Measurements from ENCODE around the gene MCM5. TPM values are rescaled to one million over a fixed set of nuclear protein-coding genes. Genes with fewer than 3 reads are reported as not detected.
"Not testable (repeated sequence)": the region's sequence is repeated elsewhere in the genome, so short reads cannot be mapped to it uniquely, and the experiment has no call there.

The MCM5 gene
- total and polyA plus RNA-seq, 2 of the 13 experiments (the other 11 are each of a cell fraction or from before 2014, with no cell fraction given) = 40.2 to 93.5 TPM

GRCh38 chr22:35364230-35364629 lies 35.7 kb upstream of the MCM5 start (continued):
- TF ChIP-seq SOX13 (IDR thresholded peaks at IDR 0.05) (peak; percentile 62; the same call in 1 of the 2 replicates), SOX13 (CRISPR knock-in tag; conservative IDR thresholded peaks at IDR 0.05 in 1 of 2, IDR thresholded peaks at IDR 0.05 in 1 of 2) (peak in 1 of 2 experiments; percentile 93; a peak in 2 of 4 replicates), SP5 (CRISPR knock-in tag; IDR thresholded peaks at IDR 0.05; ENCODE audit: borderline replicate concordance, low read depth) (peak; percentile 40; the same call in 1 of the 2 replicates), SKIL (CRISPR knock-in tag; IDR thresholded peaks at IDR 0.05; ENCODE audit: borderline replicate concordance) (peak; percentile 84), ZBTB3 (CRISPR knock-in tag; IDR thresholded peaks at IDR 0.05; ENCODE audit: borderline replicate concordance, low read depth) (peak; percentile 89; the same call in 1 of the 2 replicates), THRA (CRISPR knock-in tag; IDR thresholded peaks at IDR 0.05; ENCODE audit: borderline replicate concordance) (peak; percentile 73; the same call in 1 of the 2 replicates), ZBTB40 (CRISPR knock-in tag; IDR thresholded peaks at IDR 0.05) (peak; percentile 33; the same call in 1 of the 2 replicates), HDAC2 (CRISPR knock-in tag; IDR thresholded peaks at IDR 0.05) (peak; percentile 40; the same call in 1 of the 2 replicates), FOSL2 (CRISPR knock-in tag; IDR thresholded peaks at IDR 0.05) (peak; percentile 98), IRF2 (CRISPR knock-in tag; IDR thresholded peaks at IDR 0.05) (peak; percentile 66), CREM (IDR thresholded peaks at IDR 0.05) (peak; percentile 46; the same call in 1 of the 2 replicates), NCOA2 (CRISPR knock-in tag; IDR thresholded peaks at IDR 0.05) (peak; percentile 61; the same call in 1 of the 2 replicates), GABPA (CRISPR knock-in tag; IDR thresholded peaks at IDR 0.05; ENCODE audit: low read depth) (peak; percentile 51; the same call in 1 of the 2 replicates)
- TF ChIP-seq ZBTB40 (IDR thresholded peaks at IDR 0.05); CREM (CRISPR knock-in tag; IDR thresholded peaks at IDR 0.05); GABPA (IDR thresholded peaks at IDR 0.05; ENCODE audit: low read depth, low read length): not testable (repeated sequence)

Data from HepG2 (cell line).